HEK293 (cell line): ENCODE data around the gene CAMSAP3.

ENCODE experiments used
- GLI2 ChIP-seq: fragments of 450-650 bp; formaldehyde crosslinking; IDR thresholded peaks from 2 replicates; pipeline ENCODE4; 2017; ENCODE audit warnings: missing biosample characterization, missing genetic modification characterization, low read depth, borderline replicate concordance
- GLIS2 ChIP-seq: fragments of 450-650 bp; formaldehyde crosslinking; IDR thresholded peaks from 2 replicates; pipeline ENCODE4 v1.5.1; 2016; ENCODE audit warnings: missing biosample characterization, missing genetic modification characterization
- HOXD13 ChIP-seq: sonication (generic); formaldehyde crosslinking; IDR thresholded peaks from 2 replicates; pipeline ENCODE4 v1.8.0; 2022; ENCODE audit warnings: missing genetic modification reagents, borderline replicate concordance
- KLF16 ChIP-seq: fragments of 450-650 bp; formaldehyde crosslinking; IDR thresholded peaks from 2 replicates; pipeline ENCODE4 v1.5.1; 2017; ENCODE audit warnings: missing biosample characterization, missing genetic modification characterization
- MEIS1 ChIP-seq: sonication (generic); formaldehyde crosslinking; IDR thresholded peaks from 2 replicates; pipeline ENCODE4 v1.8.1; 2022; ENCODE audit warnings: missing genetic modification reagents, mild to moderate bottlenecking, borderline replicate concordance
- PRDM1 ChIP-seq: fragments of 450-650 bp; formaldehyde crosslinking; IDR thresholded peaks from 2 replicates; pipeline ENCODE4; 2016; ENCODE audit warnings: missing biosample characterization, missing genetic modification characterization
- YY2 ChIP-seq: fragments of 450-650 bp; formaldehyde crosslinking; IDR thresholded peaks from 2 replicates; pipeline ENCODE4 v1.5.1; 2016; ENCODE audit warnings: missing biosample characterization, missing genetic modification characterization
- ZBTB1 ChIP-seq: fragments of 450-650 bp; formaldehyde crosslinking; IDR thresholded peaks from 2 replicates; pipeline ENCODE4 v1.5.1; 2016; ENCODE audit warnings: missing biosample characterization, missing genetic modification characterization
- ZFHX2 ChIP-seq: fragments of 450-650 bp; formaldehyde crosslinking; conservative IDR thresholded peaks from 2 replicates; pipeline ENCODE4 v1.5.1; 2016; ENCODE audit warnings: missing biosample characterization, missing genetic modification characterization
- ZFP3 ChIP-seq: fragments of 450-650 bp; formaldehyde crosslinking; IDR thresholded peaks from 2 replicates; pipeline ENCODE4 v1.5.1; 2016; ENCODE audit warnings: low read depth, missing biosample characterization, missing genetic modification characterization
- ZFP37 ChIP-seq: fragments of 450-650 bp; formaldehyde crosslinking; IDR thresholded peaks from 2 replicates; pipeline ENCODE4 v1.5.1; 2016; ENCODE audit warnings: missing biosample characterization, missing genetic modification characterization
- ZNF16 ChIP-seq: fragments of 450-650 bp; formaldehyde crosslinking; IDR thresholded peaks from 2 replicates; pipeline ENCODE4 v1.5.1; 2016; ENCODE audit warnings: low read depth, missing biosample characterization, missing genetic modification characterization
- ZNF18 ChIP-seq: fragments of 450-650 bp; formaldehyde crosslinking; IDR thresholded peaks from 2 replicates; pipeline ENCODE4 v1.5.1; 2016; ENCODE audit warnings: missing biosample characterization, missing genetic modification characterization
- ZNF214 ChIP-seq: fragments of 450-650 bp; formaldehyde crosslinking; IDR thresholded peaks from 2 replicates; pipeline ENCODE4 v1.5.1; 2017; ENCODE audit warnings: missing biosample characterization, mild to moderate bottlenecking, missing genetic modification characterization, borderline replicate concordance
- ZNF433 ChIP-seq: fragments of 450-650 bp; formaldehyde crosslinking; IDR thresholded peaks from 2 replicates; pipeline ENCODE4 v1.5.1; 2016; ENCODE audit warnings: missing biosample characterization, missing genetic modification characterization, low read depth
- ZNF571 ChIP-seq: fragments of 450-650 bp; formaldehyde crosslinking; IDR thresholded peaks from 2 replicates; pipeline ENCODE4 v1.5.0; 2017; ENCODE audit warnings: missing biosample characterization, missing genetic modification characterization
- ZNF585B ChIP-seq: fragments of 450-650 bp; formaldehyde crosslinking; IDR thresholded peaks from 2 replicates; pipeline ENCODE4 v1.5.1; 2016; ENCODE audit warnings: missing biosample characterization, missing genetic modification characterization
- ZNF621 ChIP-seq: fragments of 450-650 bp; formaldehyde crosslinking; IDR thresholded peaks from 2 replicates; pipeline ENCODE4 v1.5.1; 2017; ENCODE audit warnings: missing biosample characterization, missing genetic modification characterization
- ZNF670 ChIP-seq: fragments of 450-650 bp; formaldehyde crosslinking; IDR thresholded peaks from 2 replicates; pipeline ENCODE4 v1.5.1; 2016; ENCODE audit warnings: missing biosample characterization, missing genetic modification characterization, low read depth
- ZNF776 ChIP-seq: fragments of 450-650 bp; formaldehyde crosslinking; IDR thresholded peaks from 2 replicates; pipeline ENCODE4 v1.5.0; 2017; ENCODE audit warnings: missing biosample characterization, missing genetic modification characterization, borderline replicate concordance
- ZNF785 ChIP-seq: fragments of 450-650 bp; formaldehyde crosslinking; IDR thresholded peaks from 2 replicates; pipeline ENCODE4 v1.5.1; 2016; ENCODE audit warnings: missing biosample characterization, missing genetic modification characterization
- TF ChIP-seq, protein P1 (sequence below): fragments of 450-650 bp; formaldehyde crosslinking; IDR thresholded peaks from 2 replicates; pipeline ENCODE4 v1.5.1; 2016; ENCODE audit warnings: missing biosample characterization, missing genetic modification characterization
- TF ChIP-seq, protein P2 (sequence below): fragments of 450-650 bp; formaldehyde crosslinking; IDR thresholded peaks from 2 replicates; pipeline ENCODE4 v1.5.1; 2016; ENCODE audit warnings: missing biosample characterization, missing genetic modification characterization
- TF ChIP-seq, protein P3 (sequence below): fragments of 450-650 bp; formaldehyde crosslinking; IDR thresholded peaks from 2 replicates; pipeline ENCODE4 v1.5.1; 2017; ENCODE audit warnings: missing biosample characterization, missing genetic modification characterization
- TF ChIP-seq, protein P4 (sequence below): fragments of 450-650 bp; formaldehyde crosslinking; IDR thresholded peaks from 2 replicates; pipeline ENCODE4 v1.5.1; 2016; ENCODE audit warnings: missing biosample characterization, missing genetic modification characterization

CAMSAP3 gene

DNA sequence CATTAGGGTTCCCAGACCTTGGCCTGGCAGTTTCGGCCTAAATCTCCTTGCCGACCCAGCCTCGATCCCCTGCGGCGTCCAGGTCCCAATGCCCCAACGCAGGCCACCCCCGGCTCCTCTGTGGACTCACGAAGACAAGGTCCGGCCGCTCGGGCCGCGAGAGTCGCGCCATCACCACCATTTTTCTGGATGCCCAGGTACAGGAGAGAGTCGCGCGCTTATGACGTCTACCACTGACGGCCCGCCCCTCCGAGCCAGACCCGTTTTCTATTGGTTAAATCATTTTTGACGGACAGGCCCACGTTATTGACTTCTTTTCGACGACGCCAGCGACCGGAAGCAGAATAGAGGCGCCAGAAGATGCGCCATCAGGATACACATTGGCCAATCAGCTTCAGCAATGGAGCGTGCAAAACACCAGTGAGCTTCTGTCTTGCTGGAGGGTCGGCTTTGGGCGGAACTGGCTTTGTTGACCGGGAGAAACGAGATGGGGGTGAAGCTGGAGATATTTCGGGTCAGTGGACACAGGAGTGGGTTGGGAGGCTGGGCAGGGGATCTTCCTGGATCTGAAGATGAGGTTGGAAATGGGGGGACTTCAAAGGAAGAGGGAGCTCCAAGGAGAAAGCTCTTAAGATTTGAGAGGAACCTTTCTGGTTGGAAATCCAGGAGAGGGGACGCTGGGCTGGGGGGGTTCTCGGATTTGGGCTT is 33.8 kb downstream of the CAMSAP3 start, which contains the start of the genes PET100 and XAB2 (continued):
- TF ChIP-seq, protein P1, sequence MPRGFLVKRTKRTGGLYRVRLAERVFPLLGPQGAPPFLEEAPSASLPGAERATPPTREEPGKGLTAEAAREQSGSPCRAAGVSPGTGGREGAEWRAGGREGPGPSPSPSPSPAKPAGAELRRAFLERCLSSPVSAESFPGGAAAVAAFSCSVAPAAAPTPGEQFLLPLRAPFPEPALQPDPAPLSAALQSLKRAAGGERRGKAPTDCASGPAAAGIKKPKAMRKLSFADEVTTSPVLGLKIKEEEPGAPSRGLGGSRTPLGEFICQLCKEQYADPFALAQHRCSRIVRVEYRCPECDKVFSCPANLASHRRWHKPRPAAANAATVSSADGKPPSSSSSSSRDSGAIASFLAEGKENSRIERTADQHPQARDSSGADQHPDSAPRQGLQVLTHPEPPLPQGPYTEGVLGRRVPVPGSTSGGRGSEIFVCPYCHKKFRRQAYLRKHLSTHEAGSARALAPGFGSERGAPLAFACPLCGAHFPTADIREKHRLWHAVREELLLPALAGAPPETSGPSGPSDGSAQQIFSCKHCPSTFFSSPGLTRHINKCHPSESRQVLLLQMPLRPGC (tag by site-specific recombination) = no peak; the same call in 1 of the 2 replicates
- TF ChIP-seq ZNF16 (no peak), GLI2 (tag by site-specific recombination) (no peak), YY2 (peak; percentile 95), PRDM1 (tag by site-specific recombination) (no peak), ZFP37 (no peak), ZNF776 (tag by site-specific recombination) (no peak), ZFP3 (tag by site-specific recombination) (no peak), ZNF433 (tag by site-specific recombination) (no peak), ZBTB1 (tag by site-specific recombination) (no peak), MEIS1 (CRISPR knock-in tag) (no peak), ZNF214 (tag by site-specific recombination) (no peak), GLIS2 (tag by site-specific recombination) (no peak), ZNF621 (tag by site-specific recombination) (no peak), ZNF670 (tag by site-specific recombination) (no peak), ZNF785 (tag by site-specific recombination) (no peak), ZFHX2 (no peak), ZNF571 (tag by site-specific recombination) (no peak), ZNF585B (tag by site-specific recombination) (no peak), ZNF18 (tag by site-specific recombination) (no peak), HOXD13 (CRISPR knock-in tag) (no peak), KLF16 (0 out of 2 replicates have a peak, but pooled peaks have one; percentile 48)
- TF ChIP-seq, protein P2, sequence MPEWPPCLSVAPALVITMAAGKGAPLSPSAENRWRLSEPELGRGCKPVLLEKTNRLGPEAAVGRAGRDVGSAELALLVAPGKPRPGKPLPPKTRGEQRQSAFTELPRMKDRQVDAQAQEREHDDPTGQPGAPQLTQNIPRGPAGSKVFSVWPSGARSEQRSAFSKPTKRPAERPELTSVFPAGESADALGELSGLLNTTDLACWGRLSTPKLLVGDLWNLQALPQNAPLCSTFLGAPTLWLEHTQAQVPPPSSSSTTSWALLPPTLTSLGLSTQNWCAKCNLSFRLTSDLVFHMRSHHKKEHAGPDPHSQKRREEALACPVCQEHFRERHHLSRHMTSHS (tag by site-specific recombination) = no peak
- TF ChIP-seq, protein P3, sequence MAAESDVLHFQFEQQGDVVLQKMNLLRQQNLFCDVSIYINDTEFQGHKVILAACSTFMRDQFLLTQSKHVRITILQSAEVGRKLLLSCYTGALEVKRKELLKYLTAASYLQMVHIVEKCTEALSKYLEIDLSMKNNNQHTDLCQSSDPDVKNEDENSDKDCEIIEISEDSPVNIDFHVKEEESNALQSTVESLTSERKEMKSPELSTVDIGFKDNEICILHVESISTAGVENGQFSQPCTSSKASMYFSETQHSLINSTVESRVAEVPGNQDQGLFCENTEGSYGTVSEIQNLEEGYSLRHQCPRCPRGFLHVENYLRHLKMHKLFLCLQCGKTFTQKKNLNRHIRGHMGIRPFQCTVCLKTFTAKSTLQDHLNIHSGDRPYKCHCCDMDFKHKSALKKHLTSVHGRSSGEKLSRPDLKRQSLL (tag by site-specific recombination) = no peak
- TF ChIP-seq, protein P4, sequence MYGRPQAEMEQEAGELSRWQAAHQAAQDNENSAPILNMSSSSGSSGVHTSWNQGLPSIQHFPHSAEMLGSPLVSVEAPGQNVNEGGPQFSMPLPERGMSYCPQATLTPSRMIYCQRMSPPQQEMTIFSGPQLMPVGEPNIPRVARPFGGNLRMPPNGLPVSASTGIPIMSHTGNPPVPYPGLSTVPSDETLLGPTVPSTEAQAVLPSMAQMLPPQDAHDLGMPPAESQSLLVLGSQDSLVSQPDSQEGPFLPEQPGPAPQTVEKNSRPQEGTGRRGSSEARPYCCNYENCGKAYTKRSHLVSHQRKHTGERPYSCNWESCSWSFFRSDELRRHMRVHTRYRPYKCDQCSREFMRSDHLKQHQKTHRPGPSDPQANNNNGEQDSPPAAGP (tag by site-specific recombination) = peak; percentile 11; the same call in 1 of the 2 replicates
- TF ChIP-seq, all 188 proteins: peak for 34
